ENCODE measurements around the gene S100A1. TPM values are rescaled to one million over a fixed set of nuclear protein-coding genes. Genes with fewer than 3 reads are reported as not detected.

Gene S100A1
- total and polyA plus RNA-seq, 2 donors from 2014 or later: 83.1 to 332 TPM

DNA sequence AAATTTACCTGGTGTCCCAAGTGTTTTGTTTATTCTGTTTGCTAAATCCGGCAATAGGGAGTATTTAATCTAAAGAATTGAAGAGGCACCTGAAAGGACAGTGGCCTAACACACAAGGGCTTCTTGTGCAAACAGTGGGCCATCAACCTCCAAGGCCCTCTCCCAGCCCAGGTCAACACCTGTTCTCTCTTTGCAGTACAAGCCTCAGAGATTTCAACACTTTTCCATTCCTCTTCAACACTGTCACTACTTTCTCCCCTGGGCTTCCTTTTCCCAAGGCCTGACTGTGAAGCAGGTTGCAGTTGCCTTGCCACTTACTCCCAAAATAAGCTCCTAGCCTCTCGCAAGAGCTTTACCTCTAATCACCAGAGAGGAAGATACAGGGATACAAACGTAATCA is 27.1 kb downstream of the S100A1 start:
- H3K36me3 ChIP-seq (ENCODE audit: control insufficient read depth in 2 of 3, insufficient read depth in 3 of 3, low read length in 3 of 3): no peaks in the 10 kb centered on the region
- no peaks in the 10 kb centered on the region for H3K27me3 ChIP-seq (ENCODE audit: control insufficient read depth, insufficient read depth, low read length)
- no peaks in the 10 kb centered on the region for H3K9me3 ChIP-seq (ENCODE audit: control insufficient read depth in 2 of 3, insufficient read depth in 1 of 3, low read length in 3 of 3)
- intact Hi-C loops (cut with DNase I): no loop called here
- H3K4me3 ChIP-seq (ENCODE audit: low read length in 3 of 3): no peak overlapping the region
- peaks cover 0 to 22% (median 10%) of the 10 kb centered on the region in 3 donors for H3K4me1 ChIP-seq (ENCODE audit: control insufficient read depth in 2 of 3, insufficient read depth in 2 of 3, low read depth in 1 of 3, low read length in 3 of 3)
- no peak overlapping the region for H3K27ac ChIP-seq (ENCODE audit: low read depth in 2 of 2, low read length in 2 of 2)
- no peak for FAIRE-seq
- no peak for DNase-seq
- H3K9ac ChIP-seq (ENCODE audit: low read length in 3 of 3): no peak overlapping the region
- no peak for TF ChIP-seq CTCF (IDR thresholded peaks at IDR 0.05; ENCODE audit: borderline replicate concordance, extremely low read depth, insufficient read depth)

DNA sequence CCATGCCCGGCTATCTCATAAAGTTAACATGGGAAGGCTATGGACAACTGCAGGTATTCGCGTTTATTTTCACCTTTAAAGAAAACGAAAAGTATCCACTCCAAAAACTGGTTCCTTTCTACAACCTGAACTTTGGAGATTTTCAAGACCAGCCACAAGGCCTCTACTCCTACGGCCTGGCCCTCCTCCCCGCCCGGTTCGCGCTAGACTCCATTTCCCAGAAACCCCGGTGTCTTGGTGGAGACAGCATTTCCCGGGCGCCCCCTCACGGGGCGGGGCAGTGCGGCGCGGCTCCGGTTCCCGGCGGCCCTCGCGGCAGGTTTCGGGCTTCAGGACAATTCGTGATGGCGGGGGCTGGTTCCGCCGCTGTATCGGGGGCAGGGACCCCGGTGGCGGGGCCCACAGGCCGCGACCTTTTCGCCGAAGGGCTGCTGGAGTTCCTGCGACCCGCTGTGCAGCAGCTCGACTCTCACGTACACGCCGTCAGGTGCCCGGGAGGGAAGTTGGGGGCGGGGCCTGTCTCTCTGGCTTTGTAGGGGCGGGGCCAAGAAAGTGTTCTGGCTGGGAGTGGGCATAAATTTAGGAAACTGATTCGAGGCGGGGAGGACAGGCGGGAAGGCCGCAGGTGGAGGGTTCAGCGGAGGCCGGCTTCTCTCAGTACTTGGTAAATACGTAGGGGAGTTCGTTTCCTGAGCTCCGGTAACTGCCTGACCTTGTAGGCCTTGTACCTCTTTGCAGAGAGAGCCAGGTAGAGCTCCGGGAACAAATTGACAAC is 30.4 kb downstream of the S100A1 start, which contains the start of gene SNAPIN:
Gene SNAPIN, plus strand, starts transcription at position 304 of the 775 bp plus-strand sequence. Its CDS starts 41 bp downstream, at position 345.
- TF ChIP-seq CTCF (IDR thresholded peaks at IDR 0.05; ENCODE audit: borderline replicate concordance, extremely low read depth, insufficient read depth): no peak
- Histone ChIP-seq H3K9ac (ENCODE audit: low read length in 3 of 3) (peak within 1 kb of the TSS; percentile 45 to 88 (median 85)), H3K27me3 (ENCODE audit: control insufficient read depth, insufficient read depth, low read length) (no peaks in the 10 kb centered on the region), H3K9me3 (ENCODE audit: control insufficient read depth in 2 of 3, insufficient read depth in 1 of 3, low read length in 3 of 3) (no peaks in the 10 kb centered on the region), H3K4me1 (ENCODE audit: control insufficient read depth in 2 of 3, insufficient read depth in 2 of 3, low read depth in 1 of 3, low read length in 3 of 3) (peaks cover 0 to 13% (median 10%) of the 10 kb centered on the region in 3 donors), H3K27ac (ENCODE audit: low read depth in 2 of 2, low read length in 2 of 2) (peak within 1 kb of the TSS; percentile 94 to 95), H3K4me3 (ENCODE audit: low read length in 3 of 3) (peak within 1 kb of the TSS; percentile 71 to 97 (median 95)), H3K36me3 (ENCODE audit: control insufficient read depth in 2 of 3, insufficient read depth in 3 of 3, low read length in 3 of 3) (peaks cover 3 to 31% (median 17%) of the 10 kb centered on the region in 3 donors)
- intact Hi-C loops (cut with DNase I): no loop called here
- FAIRE-seq (no peak), DNase-seq (peak; percentile 93 to 97 (median 96))

- no peak for TF ChIP-seq CTCF (IDR thresholded peaks at IDR 0.05; ENCODE audit: borderline replicate concordance, extremely low read depth, insufficient read depth)
- peak overlapping the region; percentile 94 to 95 for H3K27ac ChIP-seq (ENCODE audit: low read depth in 2 of 2, low read length in 2 of 2)
- H3K36me3 ChIP-seq (ENCODE audit: control insufficient read depth in 2 of 3, insufficient read depth in 3 of 3, low read length in 3 of 3): peaks cover 6 to 36% (median 22%) of the 10 kb centered on the region in 3 donors
- peaks cover 0 to 13% (median 10%) of the 10 kb centered on the region in 3 donors for H3K4me1 ChIP-seq (ENCODE audit: control insufficient read depth in 2 of 3, insufficient read depth in 2 of 3, low read depth in 1 of 3, low read length in 3 of 3)
- no peaks in the 10 kb centered on the region for H3K27me3 ChIP-seq (ENCODE audit: control insufficient read depth, insufficient read depth, low read length)
- H3K9me3 ChIP-seq (ENCODE audit: control insufficient read depth in 2 of 3, insufficient read depth in 1 of 3, low read length in 3 of 3): no peaks in the 10 kb centered on the region
- peak overlapping the region; percentile 71 to 97 (median 95) for H3K4me3 ChIP-seq (ENCODE audit: low read length in 3 of 3)
- DNase-seq (no peak), FAIRE-seq (no peak)
- H3K9ac ChIP-seq (ENCODE audit: low read length in 3 of 3): peak overlapping the region; percentile 45 to 88 (median 85)
- intact Hi-C loops (cut with DNase I): no loop called here
Measured at GRCh38 chr1:153659175-153659534, 30.9 kb downstream of the S100A1 start.

Measured in kidney (tissue), 14 donors.